Measurements from ENCODE around the gene SHOC2.

SHOC2 gene

GRCh38 chr10:110919349-110919931 is at the start of gene SHOC2:
TSS of gene SHOC2 (plus strand) at chr10:110919604. CDS start at chr10:110964359, 44,755 bp downstream.
- peak; percentile 97 to 99 for DNase-seq

GRCh38 chr10:110870823-110871297 is 48.5 kb upstream of the SHOC2 start:
- no peak for DNase-seq

- DNase-seq, result peak; percentile 94
These were observed 47.9 kb upstream of the SHOC2 start, which contains the start of gene PDCD4 for GRCh38 chr10:110871298-110872084. TSS of gene PDCD4 (plus strand) at chr10:110871928. CDS start at chr10:110876028, 4,100 bp downstream.

GRCh38 chr10:110872145-110872983 is 47.0 kb upstream of the SHOC2 start:
- DNase-seq, result peak; percentile 77 to 82

GRCh38 chr10:110872984-110873923 is 46.1 kb upstream of the SHOC2 start:
- DNase-seq, result no peak

- DNase-seq, result no peak
These were observed 45.5 kb upstream of the SHOC2 start for GRCh38 chr10:110873951-110874350.

GRCh38 chr10:110876000-110876399 is 43.4 kb upstream of the SHOC2 start:
- DNase-seq, result no peak

- DNase-seq, result no peak
These were observed 42.6 kb upstream of the SHOC2 start for GRCh38 chr10:110876788-110877187.

GRCh38 chr10:110880012-110880411 is 39.4 kb upstream of the SHOC2 start:
- no peak for DNase-seq

GRCh38 chr10:110881247-110881646 is 38.2 kb upstream of the SHOC2 start:
- no peak for DNase-seq

GRCh38 chr10:110881905-110882304 is 37.5 kb upstream of the SHOC2 start:
- no peak for DNase-seq

GRCh38 chr10:110883924-110884323 is 35.5 kb upstream of the SHOC2 start:
- no peak for DNase-seq

GRCh38 chr10:110885932-110886674 is 33.3 kb upstream of the SHOC2 start:
- DNase-seq, result no peak

GRCh38 chr10:110887560-110887959 is 31.8 kb upstream of the SHOC2 start:
- no peak for DNase-seq

- no peak for DNase-seq
These were observed 26.7 kb upstream of the SHOC2 start for GRCh38 chr10:110892602-110893288.

GRCh38 chr10:110893559-110894179 is 25.7 kb upstream of the SHOC2 start:
- DNase-seq, result no peak

- no peak for DNase-seq
These were observed 22.2 kb upstream of the SHOC2 start for GRCh38 chr10:110897184-110897583.

- no peak for DNase-seq
These were observed 21.0 kb upstream of the SHOC2 start for GRCh38 chr10:110898391-110898790.

GRCh38 chr10:110900983-110901382 is 18.4 kb upstream of the SHOC2 start:
- no peak for DNase-seq

Measured in activated CD4-positive, alpha-beta T cell treated with anti-CD3 and anti-CD28 coated beads for 4 hours (primary cell).